ENCODE data around the gene HOXC12.

The HOXC12 gene

DNA sequence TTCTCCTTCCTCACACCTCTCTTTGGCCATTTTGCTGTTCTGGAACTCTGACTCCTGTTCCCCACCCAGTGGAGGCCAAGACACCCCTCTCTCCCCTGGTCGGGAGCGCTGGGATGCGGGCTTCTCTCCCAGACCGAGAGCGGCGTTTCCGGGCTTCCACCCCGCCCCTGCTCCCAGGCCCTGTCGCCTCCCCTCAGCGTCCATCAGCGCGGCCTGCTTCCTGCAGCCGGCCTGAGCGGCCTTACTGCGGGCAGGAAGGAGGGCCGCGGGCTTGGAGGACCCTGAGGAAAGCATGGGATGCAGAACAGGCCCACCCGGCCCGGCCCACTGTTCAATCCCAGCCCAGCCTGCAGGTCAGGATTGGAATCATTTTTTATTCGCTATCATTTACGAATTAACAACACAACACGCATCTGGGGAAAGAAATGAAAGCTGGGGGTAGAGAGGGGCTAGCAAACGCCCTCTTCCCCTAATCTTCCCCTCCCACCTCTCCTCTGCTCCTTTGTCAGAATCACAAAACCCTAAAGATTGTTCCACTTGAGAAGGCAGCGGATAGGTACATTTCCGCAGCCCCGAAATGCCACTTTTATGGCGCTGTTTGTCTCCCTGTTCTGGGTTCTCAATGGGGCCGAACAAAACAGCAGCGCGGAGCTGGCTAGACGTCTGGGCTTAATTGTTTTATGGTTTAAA lies 50.3 kb downstream of the HOXC12 start:
- no peaks in the 10 kb centered on the region for H3K79me2 ChIP-seq (ENCODE audit: low read length)
- no peaks in the 10 kb centered on the region for H3F3A ChIP-seq (ENCODE audit: insufficient read depth, low read length)
- no peak overlapping the region for H3K9ac ChIP-seq (ENCODE audit: low read length)
- no peaks in the 10 kb centered on the region for H3K9me3 ChIP-seq (replicated peaks; ENCODE audit: insufficient read depth, low read length)
- H3K9me2 ChIP-seq (replicated peaks; ENCODE audit: insufficient read depth, low read length) = no peaks in the 10 kb centered on the region
- H3K36me3 ChIP-seq (replicated peaks; ENCODE audit: insufficient read depth, low read length) = no peaks in the 10 kb centered on the region
- H3K4me1 ChIP-seq (ENCODE audit: low read length) = 0 out of 2 replicates have a peak, but pooled peaks cover 5% of the 10 kb centered on the region
- no peak overlapping the region for H3K4me3 ChIP-seq (ENCODE audit: low read length)
- no peaks in the 10 kb centered on the region for H4K20me1 ChIP-seq (ENCODE audit: insufficient read depth, low read length)
- H2AFZ ChIP-seq (ENCODE audit: low read length) = no peak overlapping the region
- TF ChIP-seq EZH2phosphoT487 (IDR thresholded peaks at IDR 0.05; ENCODE audit: low read length) (0 out of 2 replicates have a peak, but pooled peaks have one; percentile 45), EZH2 (optimal IDR thresholded peaks at IDR 0.05; ENCODE audit: low read depth, low read length) (no peak)
- TF ChIP-seq, protein P1, sequence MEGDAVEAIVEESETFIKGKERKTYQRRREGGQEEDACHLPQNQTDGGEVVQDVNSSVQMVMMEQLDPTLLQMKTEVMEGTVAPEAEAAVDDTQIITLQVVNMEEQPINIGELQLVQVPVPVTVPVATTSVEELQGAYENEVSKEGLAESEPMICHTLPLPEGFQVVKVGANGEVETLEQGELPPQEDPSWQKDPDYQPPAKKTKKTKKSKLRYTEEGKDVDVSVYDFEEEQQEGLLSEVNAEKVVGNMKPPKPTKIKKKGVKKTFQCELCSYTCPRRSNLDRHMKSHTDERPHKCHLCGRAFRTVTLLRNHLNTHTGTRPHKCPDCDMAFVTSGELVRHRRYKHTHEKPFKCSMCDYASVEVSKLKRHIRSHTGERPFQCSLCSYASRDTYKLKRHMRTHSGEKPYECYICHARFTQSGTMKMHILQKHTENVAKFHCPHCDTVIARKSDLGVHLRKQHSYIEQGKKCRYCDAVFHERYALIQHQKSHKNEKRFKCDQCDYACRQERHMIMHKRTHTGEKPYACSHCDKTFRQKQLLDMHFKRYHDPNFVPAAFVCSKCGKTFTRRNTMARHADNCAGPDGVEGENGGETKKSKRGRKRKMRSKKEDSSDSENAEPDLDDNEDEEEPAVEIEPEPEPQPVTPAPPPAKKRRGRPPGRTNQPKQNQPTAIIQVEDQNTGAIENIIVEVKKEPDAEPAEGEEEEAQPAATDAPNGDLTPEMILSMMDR (IDR thresholded peaks at IDR 0.05; ENCODE audit: low read length) = no peak
- no peak for DNase-seq
- H3K4me2 ChIP-seq (ENCODE audit: low read depth, low read length) = no peak overlapping the region
- H3K27ac ChIP-seq (ENCODE audit: low read length) = no peak overlapping the region
- H3K27me3 ChIP-seq (replicated peaks; ENCODE audit: insufficient read depth, low read length) = peaks cover 93% of the 10 kb centered on the region

DNA sequence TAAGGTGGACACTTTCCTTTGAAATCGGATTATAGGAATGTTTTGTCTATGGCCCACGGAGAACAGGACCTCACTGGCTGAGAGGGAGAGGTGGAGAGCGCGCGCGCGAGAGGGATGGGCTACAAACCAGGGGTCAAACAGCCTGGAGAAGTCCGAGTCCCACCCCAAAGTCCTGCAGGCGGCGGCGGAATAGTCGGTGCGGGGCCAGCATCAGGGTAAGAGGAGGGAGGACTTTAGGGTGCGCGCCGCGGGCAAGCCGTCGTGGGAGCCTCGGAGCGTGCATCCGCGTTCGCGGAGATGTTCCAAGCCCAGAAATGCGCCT lies 50.8 kb downstream of the HOXC12 start:
- peaks cover 93% of the 10 kb centered on the region for H3K27me3 ChIP-seq (replicated peaks; ENCODE audit: insufficient read depth, low read length)
- no peak overlapping the region for H3K4me3 ChIP-seq (ENCODE audit: low read length)
- no peaks in the 10 kb centered on the region for H3K79me2 ChIP-seq (ENCODE audit: low read length)
- no peaks in the 10 kb centered on the region for H3K9me2 ChIP-seq (replicated peaks; ENCODE audit: insufficient read depth, low read length)
- H3K4me2 ChIP-seq (ENCODE audit: low read depth, low read length) = no peak overlapping the region
- no peak overlapping the region for H3K9ac ChIP-seq (ENCODE audit: low read length)
- DNase-seq = no peak
- H4K20me1 ChIP-seq (ENCODE audit: insufficient read depth, low read length) = no peaks in the 10 kb centered on the region
- 0 out of 2 replicates have a peak, but pooled peaks cover 5% of the 10 kb centered on the region for H3K4me1 ChIP-seq (ENCODE audit: low read length)
- no peaks in the 10 kb centered on the region for H3F3A ChIP-seq (ENCODE audit: insufficient read depth, low read length)
- no peaks in the 10 kb centered on the region for H3K36me3 ChIP-seq (replicated peaks; ENCODE audit: insufficient read depth, low read length)
- H3K27ac ChIP-seq (ENCODE audit: low read length) = no peak overlapping the region
- TF ChIP-seq, protein P1 (IDR thresholded peaks at IDR 0.05; ENCODE audit: low read length) = no peak
- TF ChIP-seq EZH2 (optimal IDR thresholded peaks at IDR 0.05; ENCODE audit: low read depth, low read length) (no peak), EZH2phosphoT487 (IDR thresholded peaks at IDR 0.05; ENCODE audit: low read length) (no peak)
- H3K9me3 ChIP-seq (replicated peaks; ENCODE audit: insufficient read depth, low read length) = no peaks in the 10 kb centered on the region
- no peak overlapping the region for H2AFZ ChIP-seq (ENCODE audit: low read length)

GRCh38 chr12:54005853-54006558 lies 51.3 kb downstream of the HOXC12 start:
- Histone ChIP-seq H2AFZ (ENCODE audit: low read length) (peak overlapping the region; percentile 35), H4K20me1 (ENCODE audit: insufficient read depth, low read length) (no peaks in the 10 kb centered on the region), H3K27ac (ENCODE audit: low read length) (no peak overlapping the region), H3K4me2 (ENCODE audit: low read depth, low read length) (peak overlapping the region; percentile 96), H3K79me2 (ENCODE audit: low read length) (no peaks in the 10 kb centered on the region), H3K9me2 (replicated peaks; ENCODE audit: insufficient read depth, low read length) (no peaks in the 10 kb centered on the region), H3K4me1 (ENCODE audit: low read length) (0 out of 2 replicates have a peak, but pooled peaks cover 5% of the 10 kb centered on the region), H3K27me3 (replicated peaks; ENCODE audit: insufficient read depth, low read length) (peaks cover 93% of the 10 kb centered on the region), H3K36me3 (replicated peaks; ENCODE audit: insufficient read depth, low read length) (no peaks in the 10 kb centered on the region), H3F3A (ENCODE audit: insufficient read depth, low read length) (no peaks in the 10 kb centered on the region), H3K4me3 (ENCODE audit: low read length) (peak overlapping the region; percentile 61), H3K9ac (ENCODE audit: low read length) (peak overlapping the region; percentile 30; the same call in 1 of the 2 replicates), H3K9me3 (replicated peaks; ENCODE audit: insufficient read depth, low read length) (no peaks in the 10 kb centered on the region)
- peak; percentile 76 for DNase-seq
- TF ChIP-seq EZH2 (optimal IDR thresholded peaks at IDR 0.05; ENCODE audit: low read depth, low read length) (peak; percentile 77), EZH2phosphoT487 (IDR thresholded peaks at IDR 0.05; ENCODE audit: low read length) (no peak)
- TF ChIP-seq, protein P1 (IDR thresholded peaks at IDR 0.05; ENCODE audit: low read length) = peak; percentile 87

All from MM.1S (cell line).